GM12875 (cell line): Measurements from ENCODE around the gene MIPEP.

Experiments used
- H3K4me3 ChIP-seq: one replicate; pipeline ENCODE4 v1.5.1; 2011; ENCODE audit warnings: low read depth, low read length, control low read depth
- CTCF ChIP-seq: IDR thresholded peaks from 2 replicates; pipeline ENCODE4 v1.5.1; 2011; ENCODE audit warnings: low read depth, mild to moderate bottlenecking, control low read depth, inconsistent platforms, low read length, moderate library complexity, borderline replicate concordance; ENCODE audit not compliant: insufficient read depth

MIPEP gene

GRCh38 chr13:23684647-23685046 lies 204.6 kb downstream of the MIPEP start:
- no peak for TF ChIP-seq CTCF
- H3K4me3 ChIP-seq = no peak overlapping the region

GRCh38 chr13:23683084-23683483 lies 206.1 kb downstream of the MIPEP start:
- TF ChIP-seq CTCF = no peak
- no peak overlapping the region for H3K4me3 ChIP-seq

- no peak overlapping the region for H3K4me3 ChIP-seq
- TF ChIP-seq CTCF = no peak
Observed at GRCh38 chr13:23680845-23681669, 208.1 kb downstream of the MIPEP start.
